Stimulated activated CD8-positive, alpha-beta memory T cell treated with anti-CD3 and anti-CD28 coated beads, Interleukin-4, amount 100 ng/mL, for 1 hour (primary cell): ENCODE data around the gene LTBP3.

ENCODE experiments used
- DNase-seq, 2 donors: peaks; one replicate each; pipeline ENCODE4 v3.0.0-alpha.2; 2020; ENCODE audit warnings: low read depth in 2 of 2, low spot score in 1 of 2

LTBP3 gene

GRCh38 chr11:65586247-65586630, 28.1 kb upstream of the LTBP3 start:
- no peak for DNase-seq

GRCh38 chr11:65585396-65586246, 27.5 kb upstream of the LTBP3 start:
- DNase-seq, result no peak

- no peak for DNase-seq
These were observed 26.6 kb upstream of the LTBP3 start for GRCh38 chr11:65584723-65585171.

- DNase-seq, result no peak
These were observed 25.9 kb upstream of the LTBP3 start for GRCh38 chr11:65584106-65584505.

GRCh38 chr11:65583589-65583988, 25.4 kb upstream of the LTBP3 start:
- DNase-seq, result no peak

- no peak for DNase-seq
These were observed 23.8 kb upstream of the LTBP3 start for GRCh38 chr11:65581928-65582327.

- DNase-seq, result no peak
These were observed 22.6 kb upstream of the LTBP3 start for GRCh38 chr11:65580756-65581155.

- DNase-seq, result no peak
These were observed 22.0 kb upstream of the LTBP3 start for GRCh38 chr11:65580031-65580692.

GRCh38 chr11:65579291-65579690, 21.1 kb upstream of the LTBP3 start:
- DNase-seq, result no peak

- no peak for DNase-seq
These were observed 20.5 kb upstream of the LTBP3 start for GRCh38 chr11:65578667-65579066.

GRCh38 chr11:65578134-65578533, 20.0 kb upstream of the LTBP3 start:
- no peak for DNase-seq

- DNase-seq, result no peak
These were observed 19.6 kb upstream of the LTBP3 start for GRCh38 chr11:65577756-65578109.

- DNase-seq, result no peak
These were observed 19.0 kb upstream of the LTBP3 start for GRCh38 chr11:65576867-65577755.

GRCh38 chr11:65576232-65576866, 18.2 kb upstream of the LTBP3 start:
- no peak for DNase-seq

- DNase-seq, result peak in 1 of 2 donors; percentile 55
These were observed 17.5 kb upstream of the LTBP3 start, which contains the start of gene EHBP1L1 for GRCh38 chr11:65575568-65576231. EHBP1L1 (plus strand) TSS chr11:65576053; CDS start chr11:65576303, 250 bp downstream.

- no peak for DNase-seq
These were observed 16.8 kb upstream of the LTBP3 start for GRCh38 chr11:65574811-65575567.

- peak in 1 of 2 donors; percentile 73 for DNase-seq
These were observed 16.1 kb upstream of the LTBP3 start for GRCh38 chr11:65574109-65574810.

GRCh38 chr11:65573391-65574079, 15.4 kb upstream of the LTBP3 start:
- no peak for DNase-seq
